GM12878 (cell line): ENCODE data around the gene MSI2. TPM values are rescaled to one million over a fixed set of nuclear protein-coding genes. Genes with fewer than 3 reads are reported as not detected.

Experiments
- ATAC-seq: fragments of 200-7000 bp; cut with Tn5 transposase; 3 replicates; pipeline ENCODE4 v1.9.1; 2020; ENCODE audit warnings: mild to moderate bottlenecking, moderate library complexity
- BruUV-seq: library from RNA; stranded (reverse); fragments of 400-500 nt; replicated peaks from 2 replicates; lab custom pipeline; 2021; lab: Mats Ljungman, UMichigan
- CTCF ChIA-PET: fragments of 300-600 bp; sonication (Branson Sonifier 250); formaldehyde crosslinking; extraction: SDS; loops from one replicate; lab custom pipeline; 2021; ENCODE audit warnings: inconsistent platforms; lab: Yijun Ruan, JAX
- POLR2A ChIA-PET: fragments of 350-600 bp; formaldehyde crosslinking; extraction: SDS; loops from one replicate; lab custom pipeline; 2021; ENCODE audit warnings: inconsistent platforms; lab: Charles Lee
- RAD21 ChIA-PET: fragments of 300-600 bp; sonication (Branson Sonifier 250); formaldehyde crosslinking; loops from one replicate; lab custom pipeline; 2023; ENCODE audit warnings: antibody characterized with exemption; ENCODE audit not compliant: unreplicated experiment; lab: Charles Lee
- SMC1A ChIA-PET: fragments of 300-600 bp; sonication (Branson Sonifier 250); formaldehyde crosslinking; loops from one replicate; lab custom pipeline; 2023; ENCODE audit not compliant: unreplicated experiment, uncharacterized antibody; lab: Charles Lee
- DNase-seq: peaks from one replicate; pipeline ENCODE4 v3.0.0-alpha.2; 2011; ENCODE audit warnings: low read depth, low spot score
- FAIRE-seq: peaks from 3 replicates; lab custom pipeline; 2011; peaks lifted over from hg19 to GRCh38; lab: Jason Lieb, UNC
- H2AFZ ChIP-seq: 2 replicates; pipeline ENCODE4 v1.6.0; 2011; ENCODE audit warnings: low read depth, low read length, control low read depth; ENCODE audit not compliant: control insufficient read depth
- H3K27ac ChIP-seq: 2 replicates; pipeline ENCODE4 v1.5.1; 2011; ENCODE audit warnings: control low read depth; ENCODE audit not compliant: control insufficient read depth, insufficient read depth
- H3K27me3 ChIP-seq, 2 experiments: replicated peaks in 1 of 2; 2 replicates each; pipeline versions ENCODE4 v1.6.0 to v1.6.1; 2011; ENCODE audit warnings: low read length in 1 of 2; ENCODE audit not compliant: control insufficient read depth in 2 of 2, insufficient read depth in 2 of 2
- H3K36me3 ChIP-seq, 2 experiments: 2 replicates each; pipeline ENCODE4 v1.5.1; 2011; ENCODE audit warnings: low read length in 1 of 2; ENCODE audit not compliant: control insufficient read depth in 2 of 2, insufficient read depth in 2 of 2
- H3K4me1 ChIP-seq: 2 replicates; pipeline ENCODE4 v1.6.1; 2011; ENCODE audit warnings: mild to moderate bottlenecking, low read length, moderate library complexity, mixed read lengths; ENCODE audit not compliant: control insufficient read depth, insufficient read depth
- H3K4me2 ChIP-seq: 2 replicates; pipeline ENCODE4 v1.6.0; 2011; ENCODE audit warnings: control low read depth; ENCODE audit not compliant: control insufficient read depth, insufficient read depth
- H3K4me3 ChIP-seq: fragments of 200-600 bp; sonication (generic); 2 replicates; pipeline ENCODE4 v1.5.1; 2016
- H3K79me2 ChIP-seq: 2 replicates; pipeline ENCODE4 v1.6.0; 2011; ENCODE audit warnings: low read length; ENCODE audit not compliant: control insufficient read depth, insufficient read depth
- H3K9ac ChIP-seq: 2 replicates; pipeline ENCODE4 v1.8.0; 2011; ENCODE audit warnings: low read length, control low read depth, mixed read lengths; ENCODE audit not compliant: control insufficient read depth, insufficient read depth
- H3K9me3 ChIP-seq: replicated peaks from 3 replicates; pipeline ENCODE4 v1.5.1; 2011; ENCODE audit warnings: mild to moderate bottlenecking, low read length; ENCODE audit not compliant: control insufficient read depth, insufficient read depth
- H4K20me1 ChIP-seq: 2 replicates; pipeline ENCODE4 v1.6.0; 2011; ENCODE audit not compliant: control insufficient read depth, insufficient read depth
- EGR1 ChIP-seq, 2 experiments: IDR thresholded peaks; 1 replicate in 1 of 2; 2 replicates in 1 of 2; pipeline ENCODE4 v1.6.1; 2011 to 2012; ENCODE audit warnings: low read depth in 2 of 2, low read length in 2 of 2, borderline replicate concordance in 1 of 2, mild to moderate bottlenecking in 1 of 2, moderate library complexity in 1 of 2
- ETV6 ChIP-seq, 2 experiments: fragments of 450-650 bp in 1 of 2; IDR thresholded peaks in 1 of 2; conservative IDR thresholded peaks in 1 of 2; 2 replicates each; pipeline ENCODE4 v1.6.1; 2014; ENCODE audit warnings: antibody characterized with exemption in 1 of 2, borderline replicate concordance in 1 of 2, low read depth in 1 of 2, mild to moderate bottlenecking in 1 of 2, moderate library complexity in 1 of 2
- IRF5 ChIP-seq: fragments of 450-650 bp; IDR thresholded peaks from 2 replicates; pipeline ENCODE4 v1.6.1; 2017; ENCODE audit warnings: borderline replicate concordance
- MEF2A ChIP-seq: IDR thresholded peaks from 2 replicates; pipeline ENCODE4 v1.6.1; 2011; ENCODE audit warnings: low read depth, mild to moderate bottlenecking, low read length, moderate library complexity; ENCODE audit not compliant: insufficient read depth
- RAD51 ChIP-seq: fragments of 450-650 bp; IDR thresholded peaks from 2 replicates; pipeline ENCODE4 v1.6.1; 2016; ENCODE audit warnings: moderate library complexity, mild to moderate bottlenecking, inconsistent platforms
- SKIL ChIP-seq: fragments of 450-650 bp; IDR thresholded peaks from 2 replicates; pipeline ENCODE4 v1.6.1; 2017; ENCODE audit warnings: mild to moderate bottlenecking, low read depth, inconsistent platforms; ENCODE audit not compliant: poor library complexity, severe bottlenecking
- TBL1XR1 ChIP-seq: IDR thresholded peaks from 2 replicates; pipeline ENCODE4 v1.6.1; 2012; ENCODE audit warnings: low read depth, low read length, improper control_type of control experiment
- WGBS: methylation state at CpG from one replicate; pipeline ENCODE4 v1.1.6; 2016; ENCODE audit warnings: low lambda C conversion rate; ENCODE audit not compliant: insufficient replicate concordance, insufficient coverage; ENCODE audit errors: missing lambda C conversion rate; 5-methylcytosine and 5-hydroxymethylcytosine counted together
- in situ Hi-C: fragments of 300-500 bp; cut with MboI; formaldehyde crosslinking; loops from 9 replicates; pipeline ENCODE4 v1.14.3; 2018; ENCODE audit warnings: mixed read lengths
- intact Hi-C: fragments of 100-400 bp; cut with micrococcal nuclease; formaldehyde crosslinking; loops from one replicate; pipeline ENCODE4 v1.14.2; 2022; ENCODE audit not compliant: unreplicated experiment
- polyA plus RNA-seq, 11 experiments: library from polyadenylated mRNA; depleted of rRNA in 4 of 11; unstranded in 6 of 11; stranded (reverse) in 5 of 11; fragments of >200 nt; fragmentation: Nextera tagmentation in 4 of 11; fragmentation: Illumina TruSeq in 1 of 11; extraction: Ambion mirVana in 4 of 11; extraction: Trizol in 1 of 11; gene quantifications; 1 replicate in 1 of 11; 2 replicates in 10 of 11; pipeline versions ENCODE4 v1.2.1 to v1.2.3, GENCODE V29; 2011 to 2016; ENCODE audit warnings: inconsistent platforms in 2 of 11, missing spikeins in 2 of 11, low read depth in 1 of 11
- total RNA-seq, 4 experiments: library from RNA; depleted of rRNA in 3 of 4; stranded (reverse); fragments of >200 nt in 3 of 4; fragmentation: Illumina TruSeq in 1 of 4; extraction: Trizol in 1 of 4; gene quantifications; 2 replicates each; pipeline versions ENCODE4 v1.2.1 to v1.2.3, GENCODE V29; 2013 to 2021
- TF ChIP-seq, protein P1 (sequence below): fragments of 150-350 bp; IDR thresholded peaks from 2 replicates; pipeline ENCODE4 v1.6.1; 2016; ENCODE audit warnings: low read depth, low read length

MSI2 gene
- total and polyA plus RNA-seq, 10 of the 15 experiments (the other 5 are each of a cell fraction or from before 2014, with no cell fraction given), result 6.1 to 76.1 (median 42.0) TPM

DNA sequence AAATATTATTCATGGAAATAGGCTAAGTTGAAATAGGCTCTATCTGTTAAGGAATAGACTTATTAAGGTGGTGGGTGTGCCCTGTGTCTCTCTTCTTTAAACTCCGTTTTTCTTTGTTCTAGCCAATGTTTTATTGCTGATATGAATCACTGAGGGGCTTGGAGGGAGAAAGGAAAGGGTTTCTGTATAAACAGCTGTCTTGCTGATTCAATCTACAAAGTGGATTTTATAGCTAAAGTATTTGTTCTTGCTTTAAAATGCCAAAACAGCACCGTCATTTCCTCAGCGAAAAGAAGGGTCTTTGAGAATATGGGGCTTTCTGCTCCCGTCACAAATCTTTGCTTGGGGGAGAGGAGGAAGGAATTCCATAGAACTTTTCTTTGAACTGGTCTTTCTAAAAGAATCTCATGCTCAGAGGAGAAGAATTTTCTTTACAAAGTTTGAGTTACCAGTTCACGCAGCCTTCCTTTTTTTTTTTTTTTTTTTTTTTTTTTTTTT lies 39.3 kb downstream of the MSI2 start:
- Histone ChIP-seq H3K4me1 (no peaks in the 10 kb centered on the region), H2AFZ (no peak overlapping the region), H3K79me2 (peaks cover 4% of the 10 kb centered on the region), H4K20me1 (no peaks in the 10 kb centered on the region), H3K9ac (no peak overlapping the region), H3K27me3 (no peaks in the 10 kb centered on the region), H3K4me2 (no peak overlapping the region), H3K9me3 (peaks cover 12% of the 10 kb centered on the region), H3K36me3 (peaks cover 19 to 37% of the 10 kb centered on the region in 2 experiments; a peak in 3 of 4 replicates), H3K4me3 (no peak overlapping the region), H3K27ac (no peak overlapping the region)
- RAD21 ChIA-PET, result no interaction called here
- ATAC-seq, result no peak
- POLR2A ChIA-PET, result interaction anchor here (0.6 kb wide), 1 partner anchor 61 kb away, joined by 5 read pairs; no protein-coding TSS in a partner anchor
- BruUV-seq, result no TSS peak
- no peak for DNase-seq
- in situ Hi-C loops, result no loop called here
- TF ChIP-seq RAD51 (no peak), SKIL (no peak), EGR1 (IDR thresholded peaks at IDR 0.05; ENCODE audit: borderline replicate concordance in 1 of 2, low read depth in 2 of 2, low read length in 2 of 2) (no peak)
- WGBS, result 98% methylated on average over 4 of the region's 5 CpGs
- intact Hi-C loops, result no loop called here
- SMC1A ChIA-PET, result no interaction called here
- CTCF ChIA-PET, result no interaction called here
- FAIRE-seq, result no peak

- SMC1A ChIA-PET, result interaction anchor here (1.1 kb wide), 1 partner anchor 35 kb away, joined by 7 read pairs; no protein-coding TSS in a partner anchor
- no peak overlapping the region for H3K4me2 ChIP-seq
- TF ChIP-seq MEF2A (no peak), IRF5 (no peak), TBL1XR1 (no peak), ETV6 (conservative IDR thresholded peaks at IDR 0.05 in 1 of 2, IDR thresholded peaks at IDR 0.05 in 1 of 2; ENCODE audit: borderline replicate concordance in 1 of 2, low read depth in 1 of 2) (no peak)
- TF ChIP-seq, protein P1, sequence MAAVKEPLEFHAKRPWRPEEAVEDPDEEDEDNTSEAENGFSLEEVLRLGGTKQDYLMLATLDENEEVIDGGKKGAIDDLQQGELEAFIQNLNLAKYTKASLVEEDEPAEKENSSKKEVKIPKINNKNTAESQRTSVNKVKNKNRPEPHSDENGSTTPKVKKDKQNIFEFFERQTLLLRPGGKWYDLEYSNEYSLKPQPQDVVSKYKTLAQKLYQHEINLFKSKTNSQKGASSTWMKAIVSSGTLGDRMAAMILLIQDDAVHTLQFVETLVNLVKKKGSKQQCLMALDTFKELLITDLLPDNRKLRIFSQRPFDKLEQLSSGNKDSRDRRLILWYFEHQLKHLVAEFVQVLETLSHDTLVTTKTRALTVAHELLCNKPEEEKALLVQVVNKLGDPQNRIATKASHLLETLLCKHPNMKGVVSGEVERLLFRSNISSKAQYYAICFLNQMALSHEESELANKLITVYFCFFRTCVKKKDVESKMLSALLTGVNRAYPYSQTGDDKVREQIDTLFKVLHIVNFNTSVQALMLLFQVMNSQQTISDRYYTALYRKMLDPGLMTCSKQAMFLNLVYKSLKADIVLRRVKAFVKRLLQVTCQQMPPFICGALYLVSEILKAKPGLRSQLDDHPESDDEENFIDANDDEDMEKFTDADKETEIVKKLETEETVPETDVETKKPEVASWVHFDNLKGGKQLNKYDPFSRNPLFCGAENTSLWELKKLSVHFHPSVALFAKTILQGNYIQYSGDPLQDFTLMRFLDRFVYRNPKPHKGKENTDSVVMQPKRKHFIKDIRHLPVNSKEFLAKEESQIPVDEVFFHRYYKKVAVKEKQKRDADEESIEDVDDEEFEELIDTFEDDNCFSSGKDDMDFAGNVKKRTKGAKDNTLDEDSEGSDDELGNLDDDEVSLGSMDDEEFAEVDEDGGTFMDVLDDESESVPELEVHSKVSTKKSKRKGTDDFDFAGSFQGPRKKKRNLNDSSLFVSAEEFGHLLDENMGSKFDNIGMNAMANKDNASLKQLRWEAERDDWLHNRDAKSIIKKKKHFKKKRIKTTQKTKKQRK, result no peak
These were observed 39.9 kb downstream of the MSI2 start for GRCh38 chr17:57296231-57296630.

More at GRCh38 chr17:57296231-57296630, 39.9 kb downstream of the MSI2 start:
- Histone ChIP-seq H3K27ac (no peak overlapping the region), H3K36me3 (peaks cover 17 to 35% of the 10 kb centered on the region in 2 experiments; a peak in 3 of 4 replicates), H3K9me3 (peaks cover 12% of the 10 kb centered on the region), H4K20me1 (no peaks in the 10 kb centered on the region), H3K4me3 (no peak overlapping the region), H3K79me2 (peaks cover 4% of the 10 kb centered on the region), H3K9ac (no peak overlapping the region), H3K27me3 (no peaks in the 10 kb centered on the region), H2AFZ (no peak overlapping the region), H3K4me1 (no peaks in the 10 kb centered on the region)
- intact Hi-C loops (no loop called here), in situ Hi-C loops (no loop called here)
- ATAC-seq (no peak), DNase-seq (no peak), FAIRE-seq (no peak)
- RAD21 ChIA-PET, result no interaction called here
- CTCF ChIA-PET, result no interaction called here
- WGBS, result 79% methylated on average over 4 of the region's 4 CpGs
- BruUV-seq, result no TSS peak
- POLR2A ChIA-PET, result no interaction called here
